Kidney epithelial cell (primary cell): ENCODE measurements around the gene TSPAN5. TPM values are rescaled to one million over a fixed set of nuclear protein-coding genes. Genes with fewer than 3 reads are reported as not detected.
A peak's percentile ranks its signal among the peaks of the same experiment; 100 is the strongest.

Source experiments
- DNase-seq: peaks from one replicate; pipeline ENCODE4 v3.0.0-alpha.2; 2010; ENCODE audit warnings: low read depth
- H3K27me3 ChIP-seq: 2 replicates; pipeline ENCODE4 v1.6.0; 2011; ENCODE audit warnings: low read length; ENCODE audit not compliant: control insufficient read depth, insufficient read depth
- H3K36me3 ChIP-seq: 2 replicates; pipeline ENCODE4 v1.5.1; 2011; ENCODE audit warnings: low read length; ENCODE audit not compliant: control insufficient read depth, insufficient read depth
- H3K4me3 ChIP-seq: 2 replicates; pipeline ENCODE4 v1.5.1; 2011; ENCODE audit warnings: low read depth, mild to moderate bottlenecking, control low read depth, low read length
- total RNA-seq: library from RNA; depleted of rRNA; stranded (reverse); fragments of >200 nt; gene quantifications from 2 replicates; pipeline ENCODE4 v1.2.3, GENCODE V29; 2015
- TF ChIP-seq, protein P1 (sequence below): IDR thresholded peaks from 2 replicates; pipeline ENCODE4 v1.5.1; 2011; ENCODE audit warnings: mild to moderate bottlenecking, moderate library complexity, low read length, control low read depth, inconsistent platforms; ENCODE audit not compliant: insufficient read depth, poor library complexity, severe bottlenecking

TSPAN5 gene
- total RNA-seq, 1 donor from 2014 or later = 20.5 TPM

GRCh38 chr4:98601708-98602107 is 56.7 kb downstream of the TSPAN5 start:
- Histone ChIP-seq H3K36me3 (no peaks in the 10 kb centered on the region), H3K4me3 (no peak overlapping the region), H3K27me3 (no peaks in the 10 kb centered on the region)
- DNase-seq = peak; percentile 31
- TF ChIP-seq, protein P1, sequence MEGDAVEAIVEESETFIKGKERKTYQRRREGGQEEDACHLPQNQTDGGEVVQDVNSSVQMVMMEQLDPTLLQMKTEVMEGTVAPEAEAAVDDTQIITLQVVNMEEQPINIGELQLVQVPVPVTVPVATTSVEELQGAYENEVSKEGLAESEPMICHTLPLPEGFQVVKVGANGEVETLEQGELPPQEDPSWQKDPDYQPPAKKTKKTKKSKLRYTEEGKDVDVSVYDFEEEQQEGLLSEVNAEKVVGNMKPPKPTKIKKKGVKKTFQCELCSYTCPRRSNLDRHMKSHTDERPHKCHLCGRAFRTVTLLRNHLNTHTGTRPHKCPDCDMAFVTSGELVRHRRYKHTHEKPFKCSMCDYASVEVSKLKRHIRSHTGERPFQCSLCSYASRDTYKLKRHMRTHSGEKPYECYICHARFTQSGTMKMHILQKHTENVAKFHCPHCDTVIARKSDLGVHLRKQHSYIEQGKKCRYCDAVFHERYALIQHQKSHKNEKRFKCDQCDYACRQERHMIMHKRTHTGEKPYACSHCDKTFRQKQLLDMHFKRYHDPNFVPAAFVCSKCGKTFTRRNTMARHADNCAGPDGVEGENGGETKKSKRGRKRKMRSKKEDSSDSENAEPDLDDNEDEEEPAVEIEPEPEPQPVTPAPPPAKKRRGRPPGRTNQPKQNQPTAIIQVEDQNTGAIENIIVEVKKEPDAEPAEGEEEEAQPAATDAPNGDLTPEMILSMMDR = no peak

GRCh38 chr4:98599617-98600205 is 58.7 kb downstream of the TSPAN5 start:
- H3K4me3 ChIP-seq = no peak overlapping the region
- no peak for DNase-seq
- TF ChIP-seq, protein P1 = no peak
- H3K27me3 ChIP-seq = no peaks in the 10 kb centered on the region
- H3K36me3 ChIP-seq = no peaks in the 10 kb centered on the region

DNA sequence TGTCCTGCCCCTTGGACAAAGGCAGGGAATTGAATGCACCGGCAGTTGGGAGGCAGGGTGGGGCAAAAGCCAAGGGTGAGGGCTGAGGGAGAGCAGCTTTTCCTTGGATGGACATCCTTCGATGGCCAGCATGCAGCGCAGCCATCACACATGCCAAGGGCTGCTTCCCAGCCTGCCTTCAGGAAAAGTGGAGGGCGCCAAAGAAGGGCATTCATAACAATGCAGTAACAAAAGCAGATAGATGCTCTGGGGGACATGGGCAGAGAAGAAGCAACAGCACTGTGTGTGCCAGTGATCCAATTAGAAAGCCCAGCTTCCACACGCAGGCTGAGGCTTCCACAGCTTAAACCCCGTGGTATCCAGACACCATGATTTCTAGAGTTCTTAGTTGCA is 71.5 kb downstream of the TSPAN5 start:
- H3K4me3 ChIP-seq = no peak overlapping the region
- no peak for DNase-seq
- TF ChIP-seq, protein P1 = no peak
- H3K27me3 ChIP-seq = no peaks in the 10 kb centered on the region
- no peaks in the 10 kb centered on the region for H3K36me3 ChIP-seq

DNA sequence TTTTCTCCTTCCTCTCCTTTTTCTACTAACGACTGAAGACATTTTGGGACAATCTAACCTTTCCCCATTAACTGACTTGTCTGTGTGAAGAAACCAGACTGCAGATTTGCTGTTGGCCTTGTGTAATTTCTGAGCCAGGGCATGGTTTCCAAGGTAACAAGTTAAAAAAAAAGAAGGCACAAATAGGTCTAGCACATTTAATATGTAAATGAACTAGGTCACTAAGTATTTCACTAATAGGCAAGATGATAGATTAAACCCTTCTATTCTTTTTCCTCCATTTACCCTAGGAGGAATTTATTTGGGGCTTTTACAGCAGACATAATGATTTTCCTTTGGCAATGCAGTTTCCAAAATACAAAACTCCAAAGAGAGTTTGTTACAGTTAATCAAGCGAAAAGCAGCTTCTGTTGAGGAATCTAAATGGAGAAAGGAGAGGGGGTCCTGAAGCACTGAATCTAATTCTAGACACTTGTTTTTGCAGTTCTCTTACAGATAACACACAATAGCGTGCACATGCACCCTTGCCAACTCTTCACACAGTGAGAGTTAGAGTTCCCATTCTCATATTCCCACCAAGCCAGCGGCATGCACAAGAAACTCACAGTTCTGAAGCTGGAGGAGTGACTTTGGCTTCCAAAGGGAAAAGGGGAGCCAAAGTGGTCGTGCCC is 72.0 kb downstream of the TSPAN5 start:
- DNase-seq = no peak
- Histone ChIP-seq H3K27me3 (no peaks in the 10 kb centered on the region), H3K36me3 (no peaks in the 10 kb centered on the region), H3K4me3 (no peak overlapping the region)
- TF ChIP-seq, protein P1 = no peak

DNA sequence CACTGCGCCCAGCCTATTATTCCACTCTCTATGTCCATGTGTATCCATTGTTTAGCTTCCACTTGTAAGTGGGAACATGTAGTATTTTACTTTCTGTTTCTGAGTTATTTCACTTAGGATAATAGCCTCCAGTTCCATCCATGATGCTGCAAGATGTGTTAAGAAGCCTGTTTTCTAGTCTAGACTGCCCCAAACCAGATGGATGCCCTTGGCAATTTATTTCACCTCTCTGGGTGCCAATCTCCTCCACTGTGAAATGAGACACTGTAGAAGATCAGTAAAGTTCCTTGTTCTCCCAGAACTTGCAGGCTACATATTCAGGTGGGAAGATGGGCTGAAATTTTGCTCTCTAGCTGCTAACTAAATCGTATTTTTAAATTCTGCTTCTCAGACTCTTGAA is 72.8 kb downstream of the TSPAN5 start:
- TF ChIP-seq, protein P1 = no peak
- Histone ChIP-seq H3K36me3 (no peaks in the 10 kb centered on the region), H3K27me3 (no peaks in the 10 kb centered on the region), H3K4me3 (no peak overlapping the region)
- DNase-seq = no peak

GRCh38 chr4:98584265-98584664 is 74.1 kb downstream of the TSPAN5 start:
- TF ChIP-seq, protein P1 = no peak
- no peak for DNase-seq
- Histone ChIP-seq H3K27me3 (no peaks in the 10 kb centered on the region), H3K4me3 (no peak overlapping the region), H3K36me3 (no peaks in the 10 kb centered on the region)
